DMS 273 (cell line): ENCODE data around the gene MEF2A.

Experiments used
- DNase-seq: peaks from one replicate; lab custom pipeline; 2025; ENCODE audit not compliant: unreplicated experiment; lab: John Stamatoyannopoulos, UW

The MEF2A gene

GRCh38 chr15:99605490-99605931, 39.7 kb downstream of the MEF2A start:
- DNase-seq = no peak

GRCh38 chr15:99605990-99606389, 40.2 kb downstream of the MEF2A start:
- no peak for DNase-seq

DNA sequence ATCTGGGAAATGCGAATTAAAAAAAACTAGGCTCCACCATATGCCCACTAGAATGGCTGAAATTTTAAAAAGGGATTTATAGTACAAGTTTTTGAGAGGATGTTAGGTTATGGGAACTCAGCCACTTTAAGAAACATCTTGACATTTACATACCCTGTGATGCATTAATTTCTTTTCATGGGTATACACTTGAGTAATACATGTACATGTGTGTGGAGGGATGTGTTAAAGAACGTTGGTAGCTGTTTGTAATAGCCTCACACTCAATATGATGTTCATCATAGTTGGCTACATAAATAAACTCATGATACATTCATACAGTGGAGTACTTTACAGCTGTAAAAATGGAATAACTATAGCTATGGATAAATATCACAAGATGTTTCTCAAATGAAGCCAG, 40.9 kb downstream of the MEF2A start:
- no peak for DNase-seq

- no peak for DNase-seq
Observed at GRCh38 chr15:99613481-99613880, 47.7 kb downstream of the MEF2A start.

DNA sequence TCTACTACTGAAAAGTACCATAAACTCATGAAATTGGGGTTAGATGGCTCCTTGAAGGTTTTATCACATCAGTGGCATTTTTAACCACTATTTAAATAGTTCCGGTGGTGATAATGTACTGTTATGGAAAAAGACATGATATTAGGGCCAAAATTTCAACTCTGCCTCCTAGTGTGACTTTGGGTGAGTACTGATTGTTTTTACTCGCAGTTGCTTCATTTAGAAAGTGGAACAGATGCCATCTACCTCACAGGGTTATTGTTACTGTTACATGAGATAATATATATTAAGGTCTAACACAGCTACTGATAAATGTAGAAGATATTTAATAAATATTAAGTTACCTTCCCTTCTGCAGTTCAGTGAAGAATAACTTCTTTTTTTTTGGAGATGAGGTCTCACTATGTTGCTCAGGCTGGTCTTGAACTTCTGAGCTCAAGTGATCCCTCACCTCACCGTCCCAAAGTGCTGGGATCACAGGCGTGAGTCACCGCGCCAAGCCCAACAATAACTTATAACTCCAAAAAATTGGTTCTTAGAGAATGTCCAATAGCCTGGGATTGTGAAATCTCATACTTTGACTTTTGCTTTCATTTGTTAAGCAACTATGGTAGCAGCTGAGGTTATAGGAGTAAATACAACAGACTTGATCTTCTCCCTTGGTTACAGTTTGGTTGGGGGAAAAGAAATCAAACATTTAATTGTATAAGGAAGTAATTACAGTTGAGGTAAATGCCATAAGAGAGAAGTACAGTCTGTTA, 48.3 kb downstream of the MEF2A start:
- no peak for DNase-seq

DNA sequence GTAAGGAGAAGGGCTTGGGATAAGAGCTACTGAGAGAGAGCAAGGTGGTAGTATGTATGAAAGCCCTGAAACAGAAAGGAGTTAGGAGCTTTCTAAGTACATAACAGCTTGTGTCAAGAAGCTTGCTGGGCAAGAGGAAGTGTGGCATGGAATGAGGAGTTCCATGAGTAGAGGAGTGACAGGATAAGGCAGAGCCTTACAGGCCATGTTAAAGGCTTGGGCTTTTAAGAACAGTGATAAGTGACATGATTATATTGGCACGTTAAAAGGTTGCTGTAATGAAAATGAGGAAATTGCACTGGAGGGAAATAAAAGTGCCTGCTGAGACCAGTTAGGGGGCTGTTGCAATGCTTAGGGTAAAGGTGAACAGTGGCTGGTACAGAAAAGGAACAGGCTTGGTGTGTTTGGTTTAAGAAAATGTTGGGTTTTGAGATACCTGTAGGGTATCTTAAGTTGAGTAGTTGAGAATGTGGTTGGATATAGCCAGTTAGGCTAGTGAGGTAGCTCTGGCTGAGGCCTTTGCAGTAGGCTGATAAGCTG, 49.0 kb downstream of the MEF2A start:
- no peak for DNase-seq

- no peak for DNase-seq
Observed at GRCh38 chr15:99615460-99615859, 49.7 kb downstream of the MEF2A start.

- no peak for DNase-seq
Observed at GRCh38 chr15:99616129-99616528, 50.3 kb downstream of the MEF2A start.

- DNase-seq = no peak
Observed at GRCh38 chr15:99616773-99617342, 51.1 kb downstream of the MEF2A start.

- DNase-seq = no peak
Observed at GRCh38 chr15:99618941-99619411, 53.2 kb downstream of the MEF2A start.

- DNase-seq = no peak
Observed at GRCh38 chr15:99619712-99620111, 53.9 kb downstream of the MEF2A start.

DNA sequence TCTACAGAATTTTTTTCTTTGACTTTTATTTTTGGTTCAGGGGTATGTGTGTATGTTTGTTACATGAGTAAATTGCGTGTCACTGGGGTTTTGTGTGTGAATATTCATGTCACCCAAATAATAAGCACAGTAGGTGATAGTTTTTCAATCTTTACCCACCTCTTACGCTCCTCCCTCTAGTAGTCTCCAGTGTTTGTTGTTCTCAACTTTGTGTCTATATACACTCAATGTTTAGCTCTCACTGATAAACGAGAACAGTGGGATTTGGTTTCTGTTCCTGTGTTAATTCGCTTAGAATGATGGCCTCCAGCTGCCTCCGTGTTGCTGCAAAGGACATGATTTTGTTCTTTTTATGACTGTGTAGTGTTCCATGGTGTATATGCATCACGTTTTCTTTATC, 54.4 kb downstream of the MEF2A start:
- DNase-seq = no peak

- no peak for DNase-seq
Observed at GRCh38 chr15:99621767-99622166, 56.0 kb downstream of the MEF2A start.

DNA sequence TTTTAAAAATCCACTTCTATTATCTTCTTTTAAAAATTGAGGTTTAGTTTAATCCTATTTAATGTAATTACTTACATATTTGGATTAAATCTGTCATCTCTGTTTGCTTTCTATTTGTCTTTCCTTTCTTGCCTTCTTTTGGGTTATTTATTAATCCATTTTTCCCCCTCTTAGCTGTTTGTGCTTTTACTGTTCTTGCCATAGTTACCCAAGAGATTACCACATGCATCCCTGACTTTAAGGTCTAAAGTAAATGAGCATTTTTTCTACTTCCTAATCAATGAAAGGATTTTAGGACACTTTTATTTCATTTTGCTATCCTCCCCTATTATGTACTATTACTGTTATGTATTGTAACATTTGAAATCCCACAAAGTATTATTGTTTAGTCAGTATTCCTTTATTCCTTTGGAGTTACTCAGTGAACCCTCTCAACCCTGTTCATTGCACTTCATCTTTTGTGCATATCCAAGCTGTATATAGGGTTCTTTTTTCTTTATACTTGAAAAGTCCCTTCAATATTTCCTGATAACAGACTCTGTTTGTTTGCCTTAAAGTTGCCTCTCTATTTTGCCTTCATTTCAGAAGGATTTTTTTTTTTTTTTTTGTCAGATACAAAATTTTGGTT, 62.7 kb downstream of the MEF2A start:
- no peak for DNase-seq

GRCh38 chr15:99630607-99631131, 64.9 kb downstream of the MEF2A start:
- DNase-seq = no peak

DNA sequence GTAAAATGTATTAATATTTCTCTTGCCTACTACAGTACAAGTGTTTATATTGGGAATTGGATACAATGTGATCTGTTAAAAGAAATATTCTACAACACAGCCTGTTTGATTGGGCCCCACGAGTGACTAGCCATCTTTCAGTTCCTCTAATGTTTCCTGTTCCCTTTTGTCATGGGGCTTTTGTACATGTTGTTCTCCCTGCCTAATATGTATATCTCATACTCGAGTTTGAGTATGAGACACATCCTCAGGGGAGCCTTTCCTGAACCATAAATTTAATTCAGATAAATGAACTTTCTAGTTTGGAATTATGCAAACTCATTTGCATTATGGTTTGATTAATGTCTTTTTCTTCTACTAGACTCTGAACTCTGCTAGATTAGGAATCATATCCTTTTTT, 65.5 kb downstream of the MEF2A start:
- DNase-seq = no peak

DNA sequence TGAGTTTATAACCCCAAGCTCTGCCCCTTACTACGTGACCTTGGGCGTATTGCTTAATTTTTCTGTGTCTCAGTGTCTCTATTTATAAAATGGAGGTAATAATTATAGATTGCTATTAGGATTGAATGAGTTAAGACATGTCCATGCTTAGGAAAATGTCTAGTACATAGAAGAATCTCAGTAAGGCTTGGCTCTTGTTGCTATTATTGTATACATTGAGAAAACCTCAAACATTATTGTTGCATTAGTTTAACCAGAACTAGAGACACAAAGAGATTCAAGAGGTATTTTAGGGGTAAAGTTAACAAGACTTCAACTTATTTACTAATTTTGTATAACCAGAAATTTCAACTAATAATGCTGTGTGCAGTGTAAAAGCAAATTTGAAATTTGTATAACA, 66.7 kb downstream of the MEF2A start:
- DNase-seq = no peak

GRCh38 chr15:99633655-99634054, 67.9 kb downstream of the MEF2A start:
- DNase-seq = no peak

GRCh38 chr15:99634576-99634975, 68.8 kb downstream of the MEF2A start:
- no peak for DNase-seq

DNA sequence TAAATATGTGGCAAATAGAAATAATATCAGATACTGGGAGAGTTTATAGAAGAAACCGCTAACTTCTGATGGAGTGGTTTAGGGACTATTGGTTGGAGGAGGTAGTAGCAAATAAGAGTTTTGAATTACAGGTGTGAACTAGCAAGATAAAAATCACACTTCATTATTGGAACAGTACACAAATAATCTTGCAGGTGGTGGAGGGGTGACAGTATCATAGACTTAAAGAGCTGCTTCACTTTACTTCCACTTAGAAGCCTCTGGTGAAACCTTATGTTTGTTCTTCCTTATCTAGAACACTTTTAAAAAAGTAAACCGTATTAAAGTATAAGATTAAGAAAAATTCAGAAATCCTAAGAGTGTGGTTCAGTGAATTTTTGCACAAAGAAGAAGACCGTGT, 69.4 kb downstream of the MEF2A start:
- DNase-seq = no peak

GRCh38 chr15:99635794-99636193, 70.0 kb downstream of the MEF2A start:
- DNase-seq = no peak
